ENCODE data around the gene CCDC167. TPM values are rescaled to one million over a fixed set of nuclear protein-coding genes. Genes with fewer than 3 reads are reported as not detected.
A peak's percentile ranks its signal among the peaks of the same experiment; 100 is the strongest.

Gene CCDC167
- polyA plus RNA-seq (ENCODE audit: insufficient read length in 4 of 4), result 10 to 100 TPM; 24.4 to 26.1 (median 25.4) TPM

DNA sequence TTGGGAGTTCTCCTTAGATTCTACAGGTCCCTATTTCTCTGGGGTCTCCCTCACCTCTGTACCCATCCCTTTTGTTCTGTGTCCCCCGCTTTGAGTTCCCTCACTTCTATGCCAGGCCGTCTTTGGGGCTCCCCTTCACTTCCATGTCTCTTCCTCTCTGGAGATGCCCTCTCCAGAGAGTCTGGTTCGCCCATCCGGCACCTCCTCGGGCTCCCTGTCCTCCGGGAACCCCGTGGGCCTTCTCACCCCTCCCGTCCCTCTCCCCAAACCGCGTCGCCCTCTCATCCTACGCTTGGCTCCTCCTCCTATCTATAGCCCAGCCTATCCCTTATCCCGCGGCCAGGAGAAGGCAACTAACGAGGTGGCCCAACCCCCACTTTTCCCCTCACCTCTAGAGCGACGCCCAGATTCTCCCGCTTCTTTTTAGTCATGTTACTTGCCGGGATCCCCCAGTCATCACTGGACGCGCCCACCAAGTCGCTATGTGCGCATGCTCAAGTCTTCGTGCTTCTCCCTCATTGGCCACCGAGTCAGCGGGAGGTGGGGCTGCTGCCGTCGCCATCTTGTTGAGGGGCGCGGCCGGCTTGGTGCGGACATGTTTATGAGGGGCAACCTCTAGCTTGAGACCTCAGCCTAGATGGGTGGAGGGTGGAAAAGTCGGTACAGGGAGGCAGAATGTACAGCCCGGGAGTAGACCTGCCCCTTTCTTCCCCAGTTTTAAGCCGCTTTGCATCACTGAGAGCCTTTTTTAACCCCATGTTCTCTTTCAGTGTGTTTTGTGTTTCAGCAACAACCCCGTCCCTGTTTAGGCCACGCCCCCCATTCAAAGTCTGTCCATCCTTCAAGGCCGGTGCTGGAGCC, at the start of gene CCDC167:
TSS of gene CCDC167 (minus strand) at position 461 of the 861 bp plus-strand sequence. CDS start at position 431, 30 bp downstream.
- DNase-seq (ENCODE audit: low read depth in 4 of 4, low spot score in 3 of 4), result peak; percentile 87 to 94 (median 88)

- DNase-seq (ENCODE audit: low read depth in 4 of 4, low spot score in 3 of 4), result no peak
Observed at GRCh38 chr6:37549154-37549553, 49.5 kb upstream of the CCDC167 start.

GRCh38 chr6:37548067-37548674, 48.5 kb upstream of the CCDC167 start:
- no peak for DNase-seq (ENCODE audit: low read depth in 4 of 4, low spot score in 3 of 4)

DNA sequence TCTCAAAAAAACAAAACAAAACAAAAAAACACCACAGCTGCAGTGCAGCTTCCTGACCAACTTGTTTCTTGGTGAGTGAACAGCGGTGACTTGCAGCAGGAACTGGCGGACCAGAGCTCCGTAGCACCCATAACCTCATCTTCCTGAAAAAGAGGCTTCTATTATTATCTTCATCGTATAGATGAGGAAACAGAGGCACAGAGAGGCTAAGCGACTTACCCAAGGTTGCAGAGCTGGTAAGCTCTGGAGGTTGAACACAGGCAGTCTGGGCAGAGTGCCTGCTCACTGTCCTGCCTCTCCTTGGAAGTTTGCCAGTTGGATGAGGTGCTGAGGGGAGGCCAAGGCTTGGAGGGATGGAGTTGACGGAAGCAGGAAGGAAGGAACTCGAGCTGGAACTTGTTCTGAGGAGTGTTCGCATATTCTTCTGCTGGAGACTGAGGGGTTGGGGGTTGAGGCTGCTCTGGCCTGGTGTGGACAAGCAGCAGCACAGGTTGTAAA, 47.9 kb upstream of the CCDC167 start:
- DNase-seq (ENCODE audit: low read depth in 4 of 4, low spot score in 3 of 4), result peak in 1 of 4 donors; percentile 47

DNA sequence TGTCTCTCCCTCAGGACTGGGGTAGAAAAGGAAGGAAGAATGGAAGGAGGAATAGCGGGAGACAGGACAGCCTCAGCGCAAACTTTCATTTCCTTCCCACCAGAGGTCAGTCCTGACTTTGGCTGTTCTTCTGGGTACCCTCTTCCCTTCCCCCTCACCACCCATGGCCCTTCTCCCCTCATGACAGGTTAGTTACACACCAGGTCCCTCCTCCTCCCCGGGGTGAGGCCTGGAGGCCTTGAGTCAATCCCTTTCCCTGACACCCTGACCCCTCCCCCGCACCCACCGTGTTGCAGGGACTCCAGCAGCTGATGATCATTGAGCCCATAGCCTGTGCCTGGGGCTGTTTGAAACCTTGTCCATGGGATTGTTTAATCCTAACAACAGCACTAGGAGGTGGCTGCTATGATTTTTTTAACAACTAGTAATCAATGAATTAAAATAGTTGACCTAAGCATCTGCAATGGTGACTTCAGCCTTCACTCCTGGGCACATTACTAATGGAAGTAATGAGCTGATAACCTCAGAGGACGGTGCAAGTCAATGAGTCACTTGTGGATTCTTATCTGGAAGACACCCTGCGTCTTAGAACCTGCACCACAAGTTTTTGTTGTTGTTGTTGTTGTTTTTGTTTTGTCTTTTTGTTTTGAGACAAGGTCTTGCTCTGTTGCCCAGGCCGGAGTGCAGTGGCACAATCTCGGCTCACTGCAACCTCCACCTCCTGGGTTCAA, 46.6 kb upstream of the CCDC167 start:
- DNase-seq (ENCODE audit: low read depth in 4 of 4, low spot score in 3 of 4), result no peak

DNA sequence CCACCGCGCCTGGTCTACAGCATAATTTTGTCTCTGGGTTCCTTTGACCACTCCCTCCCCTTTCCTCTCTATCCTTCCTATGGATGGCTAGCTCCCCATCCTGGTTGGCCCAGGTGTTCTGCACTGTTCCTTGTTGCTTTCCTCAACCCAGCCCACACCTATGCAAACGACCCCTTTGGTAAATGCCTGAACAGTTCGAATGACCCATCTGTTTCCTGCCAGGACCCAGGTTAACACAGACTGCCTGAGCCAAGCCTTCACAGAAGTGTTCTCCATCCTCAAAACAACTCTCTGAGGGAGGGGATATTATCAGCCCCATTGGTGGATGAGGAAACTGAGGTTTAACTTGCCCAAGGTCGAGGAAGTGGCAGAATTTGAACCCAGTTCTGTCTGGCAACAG, 44.8 kb upstream of the CCDC167 start:
- no peak for DNase-seq (ENCODE audit: low read depth in 4 of 4, low spot score in 3 of 4)

DNA sequence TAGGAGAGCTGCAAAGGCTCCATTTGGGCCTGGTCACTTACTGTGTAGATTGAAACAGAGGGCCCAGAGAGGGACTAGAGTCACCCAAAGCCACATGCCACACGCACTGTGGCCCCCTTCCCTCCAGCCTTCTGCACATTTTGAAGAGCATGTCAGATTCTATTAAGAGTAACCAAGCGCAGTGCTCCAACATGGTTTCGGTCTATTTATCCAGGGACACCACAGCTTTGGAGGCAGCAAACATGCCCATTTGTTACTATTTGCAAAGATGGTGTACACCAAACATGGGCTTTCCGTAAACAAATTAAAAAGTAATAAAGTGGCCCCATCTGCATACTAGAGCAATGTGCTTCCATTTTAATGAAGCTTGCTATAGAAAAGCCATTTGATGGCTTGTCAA, 43.7 kb upstream of the CCDC167 start:
- DNase-seq (ENCODE audit: low read depth in 4 of 4, low spot score in 3 of 4), result no peak

GRCh38 chr6:37541346-37541745, 41.7 kb upstream of the CCDC167 start:
- no peak for DNase-seq (ENCODE audit: low read depth in 4 of 4, low spot score in 3 of 4)

GRCh38 chr6:37540390-37540789, 40.7 kb upstream of the CCDC167 start:
- DNase-seq (ENCODE audit: low read depth in 4 of 4, low spot score in 3 of 4), result no peak

DNA sequence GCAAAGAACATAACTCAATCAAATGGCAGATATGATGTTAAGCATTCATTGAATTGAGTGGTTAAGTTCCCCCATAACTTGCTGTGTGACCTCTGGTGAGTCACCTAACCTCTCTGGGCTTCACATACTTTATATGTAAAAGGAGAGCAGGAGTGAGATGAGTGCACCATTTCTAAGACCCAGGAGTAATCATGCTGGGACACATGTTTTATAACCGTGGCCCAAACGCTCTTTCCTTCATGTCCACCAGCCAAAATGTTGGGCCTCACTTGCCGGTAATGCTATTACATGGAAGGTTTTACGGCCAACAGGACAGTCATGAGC, 40.3 kb upstream of the CCDC167 start:
- DNase-seq (ENCODE audit: low read depth in 4 of 4, low spot score in 3 of 4), result no peak

GRCh38 chr6:37539171-37540028, 39.7 kb upstream of the CCDC167 start:
- DNase-seq (ENCODE audit: low read depth in 4 of 4, low spot score in 3 of 4), result no peak

DNA sequence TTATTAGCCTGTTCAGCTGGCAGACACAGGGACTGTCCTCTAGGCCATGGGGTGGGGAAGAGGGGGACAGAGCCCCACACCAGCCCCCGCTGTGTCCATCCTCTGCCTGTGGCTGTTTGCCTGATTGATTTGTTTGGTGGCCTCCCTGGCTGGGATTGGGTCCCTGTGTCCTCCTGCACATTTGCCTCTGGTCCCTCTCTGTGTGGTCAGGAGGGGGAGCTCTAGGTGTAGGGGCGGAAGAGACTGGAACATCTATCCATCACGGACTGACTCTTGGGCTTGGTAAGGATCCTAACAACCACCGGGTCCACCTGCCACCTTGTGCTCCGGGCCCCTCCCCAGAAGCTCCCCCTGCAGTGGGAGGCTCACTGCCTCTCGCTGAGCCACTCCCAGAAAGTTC, 38.4 kb upstream of the CCDC167 start:
- DNase-seq (ENCODE audit: low read depth in 4 of 4, low spot score in 3 of 4), result no peak

- no peak for DNase-seq (ENCODE audit: low read depth in 4 of 4, low spot score in 3 of 4)
Observed at GRCh38 chr6:37537548-37537947, 37.9 kb upstream of the CCDC167 start.

DNA sequence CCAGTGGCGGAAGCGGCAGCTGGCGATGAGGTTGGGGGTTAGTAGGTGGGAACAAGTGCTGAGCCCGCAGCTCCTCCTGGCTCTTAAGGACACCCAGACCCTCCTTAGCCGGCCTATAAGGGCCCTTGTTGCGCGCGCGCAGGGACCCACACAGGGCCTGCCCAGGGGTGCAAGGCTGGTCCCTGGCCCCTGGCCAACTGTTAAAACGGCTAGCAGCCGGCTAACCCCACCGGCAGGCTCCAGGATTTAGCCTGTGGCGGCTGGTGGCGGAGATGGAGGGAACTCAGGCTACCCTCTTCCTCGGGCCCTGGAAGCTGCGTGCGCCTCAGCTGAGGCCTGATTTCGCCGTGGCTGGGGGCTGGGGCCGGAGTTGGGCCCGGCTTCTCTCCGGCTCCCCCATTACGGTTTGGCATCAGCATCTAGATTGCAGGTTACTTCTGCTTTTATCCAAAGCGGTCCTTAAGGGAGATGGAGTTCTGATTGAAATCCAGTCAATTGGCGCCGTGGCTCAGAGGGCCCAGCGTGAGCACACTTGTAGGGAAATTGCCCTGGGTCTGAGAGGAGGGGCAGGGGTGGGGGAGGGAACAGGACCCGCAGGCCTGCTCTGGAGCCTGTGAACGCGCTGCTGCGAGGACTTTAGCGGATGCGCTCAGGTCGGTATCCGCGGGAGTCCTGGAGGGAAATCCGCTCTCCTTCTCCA, 36.9 kb upstream of the CCDC167 start:
- DNase-seq (ENCODE audit: low read depth in 4 of 4, low spot score in 3 of 4), result no peak

DNA sequence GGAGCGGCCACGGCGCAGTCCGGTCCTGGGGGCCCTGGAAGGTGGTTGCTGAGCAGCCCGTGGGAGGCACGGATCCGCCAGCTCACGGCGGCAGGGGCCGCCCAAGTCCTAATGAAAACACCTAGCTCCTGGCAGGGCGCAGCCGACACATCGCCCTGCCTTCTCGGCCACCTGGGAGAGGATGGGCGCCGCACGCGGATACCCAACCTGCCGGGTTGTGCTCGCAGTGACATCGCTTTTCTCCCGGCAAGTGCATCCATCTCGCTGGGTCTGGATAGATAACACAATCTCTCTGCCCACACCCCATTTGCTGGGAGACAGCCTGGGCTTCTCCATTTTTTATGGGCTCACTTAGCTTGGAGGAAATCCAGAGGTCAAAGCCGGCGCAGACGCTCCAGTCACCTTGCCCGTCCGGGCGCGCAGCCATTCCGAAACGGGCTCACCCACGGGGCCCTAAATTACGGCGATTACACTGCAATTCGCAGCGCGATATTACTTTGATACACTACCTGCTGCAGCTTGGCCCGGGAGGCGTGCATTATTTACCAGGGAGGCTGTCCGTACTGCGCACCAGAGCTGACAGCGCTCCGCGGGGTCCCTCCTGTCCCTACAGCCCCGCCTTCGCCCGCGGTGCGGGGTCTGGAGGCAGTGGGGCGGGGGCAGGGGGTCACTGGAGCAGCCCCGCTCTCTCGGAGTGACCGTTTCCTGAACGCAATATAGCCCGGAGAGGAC, 36.2 kb upstream of the CCDC167 start:
- no peak for DNase-seq (ENCODE audit: low read depth in 4 of 4, low spot score in 3 of 4)

DNA sequence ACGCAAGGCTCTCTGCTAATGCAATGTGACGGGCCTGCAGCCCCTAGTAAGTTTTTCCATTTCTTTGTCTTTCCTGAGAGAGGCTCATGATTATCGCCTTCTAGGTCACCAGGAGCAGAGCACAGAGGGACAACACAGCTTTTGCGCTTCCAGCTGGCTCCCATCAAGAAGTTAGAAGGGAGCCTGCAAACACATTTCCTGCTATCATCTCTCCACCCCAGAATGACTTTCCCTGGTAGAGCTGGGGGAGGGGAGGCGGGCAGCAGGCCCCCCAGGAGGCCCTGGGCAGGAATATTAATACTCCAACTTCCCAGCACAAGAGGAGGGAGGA, 35.7 kb upstream of the CCDC167 start:
- DNase-seq (ENCODE audit: low read depth in 4 of 4, low spot score in 3 of 4), result no peak

GRCh38 chr6:37534893-37535292, 35.2 kb upstream of the CCDC167 start:
- DNase-seq (ENCODE audit: low read depth in 4 of 4, low spot score in 3 of 4), result no peak

- no peak for DNase-seq (ENCODE audit: low read depth in 4 of 4, low spot score in 3 of 4)
Observed at GRCh38 chr6:37532122-37532521, 32.4 kb upstream of the CCDC167 start.

GRCh38 chr6:37531437-37532036, 31.8 kb upstream of the CCDC167 start:
- DNase-seq (ENCODE audit: low read depth in 4 of 4, low spot score in 3 of 4), result no peak

All from left renal pelvis (tissue), 4 donors.